SJSA1 (cell line): ENCODE measurements around the gene EMX2. TPM values are rescaled to one million over a fixed set of nuclear protein-coding genes. Genes with fewer than 3 reads are reported as not detected.

Experiments used
- DNase-seq, 2 experiments: peaks; one replicate each; pipeline ENCODE4 v3.0.0-alpha.2; 2015 to 2020; ENCODE audit warnings: low spot score in 2 of 2, low read depth in 1 of 2
- H3K27ac ChIP-seq: fragments of 250-450 bp; sonication (Bioruptor Pico); 2 replicates; pipeline ENCODE4 v1.5.1; 2020; ENCODE audit warnings: mild to moderate bottlenecking, moderate library complexity
- H3K27me3 ChIP-seq: fragments of 250-450 bp; sonication (Bioruptor Pico); replicated peaks from 2 replicates; pipeline ENCODE4 v1.5.1; 2020; ENCODE audit warnings: mild to moderate bottlenecking, moderate library complexity
- H3K36me3 ChIP-seq: fragments of 250-450 bp; sonication (Bioruptor Pico); 2 replicates; pipeline ENCODE4 v1.5.1; 2020; ENCODE audit warnings: mild to moderate bottlenecking
- H3K4me1 ChIP-seq: fragments of 250-450 bp; sonication (Bioruptor Pico); replicated peaks from 2 replicates; pipeline ENCODE4 v1.6.1; 2021; ENCODE audit warnings: mild to moderate bottlenecking
- H3K4me3 ChIP-seq: fragments of 250-450 bp; sonication (Bioruptor Pico); 2 replicates; pipeline ENCODE4 v1.5.1; 2020; ENCODE audit warnings: mild to moderate bottlenecking
- H3K9me3 ChIP-seq: fragments of 250-450 bp; sonication (Bioruptor Pico); replicated peaks from 2 replicates; pipeline ENCODE4 v1.5.1; 2020; ENCODE audit warnings: mild to moderate bottlenecking
- total RNA-seq: library from RNA; depleted of rRNA; stranded (reverse); fragments of >200 nt; shearing (Covaris generic); gene quantifications from 2 replicates; pipeline ENCODE4 v1.2.3, GENCODE V29; 2014

EMX2 gene
- total RNA-seq, 1 experiment from 2014 or later, result 0.21 TPM

DNA sequence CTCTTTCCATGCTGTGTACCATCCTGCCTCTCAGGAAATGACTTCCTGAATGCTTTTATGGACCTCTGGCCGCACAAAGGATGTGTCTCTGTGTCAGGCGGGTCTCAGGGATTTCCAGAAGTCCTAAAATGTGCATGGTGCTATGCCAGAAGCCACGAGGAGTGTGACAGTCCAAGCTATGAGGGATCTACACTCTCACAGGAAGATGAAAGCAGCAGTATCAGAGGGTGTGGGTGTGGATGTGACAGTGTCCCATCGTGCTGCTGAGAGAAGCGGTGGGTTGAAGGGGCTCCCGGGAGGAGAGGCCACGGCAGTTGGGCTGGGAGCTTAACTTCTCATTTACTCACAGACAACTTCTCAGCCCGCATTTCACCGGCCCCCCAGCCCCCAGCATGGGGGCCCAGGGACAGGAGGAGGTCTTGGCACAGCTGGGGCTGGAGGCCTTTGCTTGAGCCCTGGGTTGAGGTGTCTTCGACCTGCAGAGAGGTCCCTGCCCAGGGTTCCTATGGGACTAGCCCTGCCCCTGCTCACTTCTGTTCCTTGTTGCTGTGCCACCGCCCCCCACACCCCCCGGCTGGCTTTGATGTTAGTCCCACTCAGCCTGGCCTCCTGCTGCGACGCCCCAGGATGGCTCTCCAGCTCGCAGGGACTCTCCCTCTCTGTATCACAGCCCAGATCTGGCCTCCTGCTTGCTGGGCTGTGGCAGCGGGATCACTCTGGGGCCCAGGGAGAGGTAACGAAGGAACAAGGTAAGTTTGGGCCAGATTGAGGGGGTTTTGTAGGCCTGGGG, 30.8 kb upstream of the EMX2 start:
- Histone ChIP-seq H3K27me3 (peaks cover 8% of the 10 kb centered on the region; the same call in 1 of the 2 replicates), H3K27ac (no peak overlapping the region), H3K4me3 (no peak overlapping the region), H3K4me1 (no peaks in the 10 kb centered on the region), H3K36me3 (no peaks in the 10 kb centered on the region), H3K9me3 (no peaks in the 10 kb centered on the region)
- no peak for DNase-seq

- Histone ChIP-seq H3K27me3 (peaks cover 14% of the 10 kb centered on the region), H3K9me3 (no peaks in the 10 kb centered on the region), H3K4me1 (no peaks in the 10 kb centered on the region), H3K36me3 (no peaks in the 10 kb centered on the region), H3K4me3 (no peak overlapping the region), H3K27ac (no peak overlapping the region)
- no peak for DNase-seq
Measured at GRCh38 chr10:117514971-117515370, 27.6 kb upstream of the EMX2 start.

- H3K4me3 ChIP-seq, result no peak overlapping the region
- no peak for DNase-seq
- H3K9me3 ChIP-seq, result no peaks in the 10 kb centered on the region
- peaks cover 18% of the 10 kb centered on the region for H3K27me3 ChIP-seq
- H3K27ac ChIP-seq, result no peak overlapping the region
- H3K36me3 ChIP-seq, result no peaks in the 10 kb centered on the region
- no peaks in the 10 kb centered on the region for H3K4me1 ChIP-seq
Measured at GRCh38 chr10:117516681-117517080, 25.9 kb upstream of the EMX2 start.

- no peak for DNase-seq
- Histone ChIP-seq H3K4me1 (no peaks in the 10 kb centered on the region), H3K9me3 (no peaks in the 10 kb centered on the region), H3K27me3 (peaks cover 18% of the 10 kb centered on the region), H3K4me3 (no peak overlapping the region), H3K27ac (no peak overlapping the region), H3K36me3 (no peaks in the 10 kb centered on the region)
Measured at GRCh38 chr10:117518246-117518645, 24.3 kb upstream of the EMX2 start.

DNA sequence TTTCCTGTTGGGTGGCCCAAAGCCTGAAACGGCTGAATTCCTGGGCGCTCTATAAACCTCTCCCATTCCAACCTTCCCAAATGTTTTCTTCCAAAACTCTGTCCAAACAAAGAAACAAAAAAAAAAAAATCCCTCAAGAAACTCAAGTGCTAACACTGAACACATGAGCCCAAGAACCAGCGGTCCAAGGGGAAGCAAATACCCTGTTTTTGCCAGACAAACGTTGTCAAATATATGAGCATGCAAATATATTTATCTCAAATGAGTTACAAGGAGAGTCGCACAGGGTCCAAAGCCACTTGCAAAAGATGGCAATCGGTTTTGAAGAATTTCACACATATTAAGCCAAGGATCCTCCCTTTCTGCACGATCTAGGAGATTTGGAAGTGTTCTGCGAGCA, 23.3 kb upstream of the EMX2 start:
- DNase-seq, result no peak
- Histone ChIP-seq H3K4me3 (no peak overlapping the region), H3K27ac (no peak overlapping the region), H3K36me3 (no peaks in the 10 kb centered on the region), H3K27me3 (peaks cover 18% of the 10 kb centered on the region), H3K9me3 (no peaks in the 10 kb centered on the region), H3K4me1 (no peaks in the 10 kb centered on the region)

DNA sequence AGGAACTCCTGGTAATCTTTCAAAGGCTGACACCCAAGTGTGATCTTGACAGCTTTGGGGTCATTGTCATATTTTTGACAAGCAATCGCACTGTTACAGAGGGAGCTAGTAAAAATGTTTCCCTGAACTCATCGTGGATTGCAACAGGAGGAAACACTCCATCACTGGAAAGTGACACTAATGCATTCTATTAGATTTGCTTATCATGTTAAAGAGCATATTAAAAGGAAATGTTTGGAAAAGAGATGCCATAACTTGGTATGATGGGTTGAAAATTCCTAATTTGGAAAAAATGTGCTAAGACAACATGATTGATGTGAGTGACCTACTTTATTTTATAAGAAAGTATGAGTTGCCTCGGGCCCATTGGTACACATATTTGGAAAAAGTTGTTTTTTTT, 22.7 kb upstream of the EMX2 start:
- H3K27me3 ChIP-seq, result peaks cover 16% of the 10 kb centered on the region
- H3K9me3 ChIP-seq, result no peaks in the 10 kb centered on the region
- H3K4me3 ChIP-seq, result no peak overlapping the region
- no peak for DNase-seq
- no peaks in the 10 kb centered on the region for H3K36me3 ChIP-seq
- no peaks in the 10 kb centered on the region for H3K4me1 ChIP-seq
- no peak overlapping the region for H3K27ac ChIP-seq

DNA sequence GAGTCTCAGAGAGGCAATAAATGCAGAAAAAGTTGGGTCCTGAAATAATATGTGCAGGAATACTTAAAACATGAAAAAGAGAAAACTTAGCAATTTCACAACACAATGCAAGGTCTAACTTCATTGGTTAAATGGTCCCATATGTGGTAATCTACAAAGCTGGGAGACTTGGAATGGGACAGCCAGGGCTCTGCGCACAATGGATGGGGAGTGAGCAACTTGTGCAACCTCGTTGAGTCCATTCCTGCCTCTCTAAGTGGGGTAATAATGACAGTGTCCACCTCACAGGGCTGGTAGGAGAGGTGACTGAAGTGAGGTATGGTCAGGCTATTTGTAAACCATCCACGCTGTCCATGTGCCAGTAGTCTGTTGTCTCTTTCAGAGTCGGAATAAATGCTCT, 11.8 kb upstream of the EMX2 start:
- Histone ChIP-seq H3K36me3 (no peaks in the 10 kb centered on the region), H3K27me3 (peaks cover 42% of the 10 kb centered on the region), H3K4me1 (no peaks in the 10 kb centered on the region), H3K27ac (no peak overlapping the region), H3K9me3 (no peaks in the 10 kb centered on the region), H3K4me3 (no peak overlapping the region)
- no peak for DNase-seq

DNA sequence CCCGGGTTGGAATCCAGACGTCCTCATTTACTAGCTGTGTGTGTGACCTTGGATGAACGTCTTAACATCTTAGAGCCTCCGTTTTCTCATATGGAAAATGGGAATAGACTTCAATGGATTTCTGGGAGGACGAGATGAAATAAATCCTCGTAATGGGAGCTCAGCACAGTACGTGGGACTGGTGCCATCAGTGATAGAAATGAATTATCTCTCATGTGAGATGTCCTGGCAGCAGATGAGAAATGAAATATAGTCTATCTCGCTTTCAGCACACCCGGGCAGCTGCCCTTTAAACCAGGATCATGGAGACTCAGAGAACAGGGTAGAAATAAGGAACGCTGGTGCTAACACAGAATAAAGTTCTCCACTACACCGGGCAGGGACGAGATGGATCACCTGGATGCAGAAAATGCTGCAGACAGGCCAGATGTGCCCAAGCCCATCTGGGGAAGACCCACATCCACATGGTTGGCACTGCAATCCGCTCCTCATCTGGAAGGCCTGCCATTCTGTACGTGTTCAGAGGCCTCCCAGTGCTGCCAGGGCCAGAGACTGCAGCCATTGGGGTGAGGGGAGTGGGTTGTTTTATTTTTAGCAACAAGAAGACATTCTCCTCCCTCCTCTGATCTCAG, 11.1 kb upstream of the EMX2 start:
- H3K27me3 ChIP-seq, result peaks cover 46% of the 10 kb centered on the region

GRCh38 chr10:117532003-117532385, 10.6 kb upstream of the EMX2 start:
- Histone ChIP-seq H3K4me3 (no peak overlapping the region), H3K9me3 (no peaks in the 10 kb centered on the region), H3K27ac (no peak overlapping the region), H3K4me1 (no peaks in the 10 kb centered on the region), H3K36me3 (no peaks in the 10 kb centered on the region), H3K27me3 (peaks cover 49% of the 10 kb centered on the region)
- DNase-seq, result no peak

More for the DNA sequence above, 11.1 kb upstream of the EMX2 start:
- no peaks in the 10 kb centered on the region for H3K9me3 ChIP-seq
- H3K36me3 ChIP-seq, result no peaks in the 10 kb centered on the region
- no peak overlapping the region for H3K4me3 ChIP-seq
- H3K4me1 ChIP-seq, result no peaks in the 10 kb centered on the region
- no peak for DNase-seq
- no peak overlapping the region for H3K27ac ChIP-seq

DNA sequence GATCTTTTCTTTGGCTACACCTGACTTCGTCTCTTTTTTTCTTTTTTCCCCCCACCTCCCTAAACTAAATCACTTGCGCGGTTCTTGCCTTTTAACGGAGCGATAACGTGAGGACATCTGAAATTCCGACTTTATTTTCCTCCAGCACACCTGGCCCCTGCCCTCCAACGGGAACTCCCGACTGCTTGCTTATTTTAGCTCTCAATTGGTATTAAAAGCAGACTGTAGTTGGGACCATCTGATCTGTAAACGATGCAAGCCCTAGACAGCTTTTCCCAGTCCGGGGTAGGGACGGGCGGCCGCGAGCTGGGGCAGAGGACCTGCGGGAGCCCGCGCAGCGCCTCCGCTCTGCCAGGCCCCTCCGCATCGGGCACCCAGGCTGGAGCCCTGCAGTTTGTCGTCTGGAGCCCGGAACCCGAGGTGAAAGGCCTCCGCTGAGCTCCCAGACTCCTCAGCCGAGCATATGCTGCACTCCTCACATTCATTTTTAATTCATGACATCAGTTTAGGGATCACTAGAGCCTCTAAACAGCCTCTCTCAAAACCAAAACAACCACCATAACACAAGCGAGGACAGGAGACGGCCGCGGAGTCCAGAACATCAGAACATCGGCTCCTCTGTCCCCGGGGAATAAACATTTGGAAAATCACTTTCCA, 10.0 kb upstream of the EMX2 start:
- DNase-seq, result no peak
- H3K27me3 ChIP-seq, result peaks cover 53% of the 10 kb centered on the region

DNA sequence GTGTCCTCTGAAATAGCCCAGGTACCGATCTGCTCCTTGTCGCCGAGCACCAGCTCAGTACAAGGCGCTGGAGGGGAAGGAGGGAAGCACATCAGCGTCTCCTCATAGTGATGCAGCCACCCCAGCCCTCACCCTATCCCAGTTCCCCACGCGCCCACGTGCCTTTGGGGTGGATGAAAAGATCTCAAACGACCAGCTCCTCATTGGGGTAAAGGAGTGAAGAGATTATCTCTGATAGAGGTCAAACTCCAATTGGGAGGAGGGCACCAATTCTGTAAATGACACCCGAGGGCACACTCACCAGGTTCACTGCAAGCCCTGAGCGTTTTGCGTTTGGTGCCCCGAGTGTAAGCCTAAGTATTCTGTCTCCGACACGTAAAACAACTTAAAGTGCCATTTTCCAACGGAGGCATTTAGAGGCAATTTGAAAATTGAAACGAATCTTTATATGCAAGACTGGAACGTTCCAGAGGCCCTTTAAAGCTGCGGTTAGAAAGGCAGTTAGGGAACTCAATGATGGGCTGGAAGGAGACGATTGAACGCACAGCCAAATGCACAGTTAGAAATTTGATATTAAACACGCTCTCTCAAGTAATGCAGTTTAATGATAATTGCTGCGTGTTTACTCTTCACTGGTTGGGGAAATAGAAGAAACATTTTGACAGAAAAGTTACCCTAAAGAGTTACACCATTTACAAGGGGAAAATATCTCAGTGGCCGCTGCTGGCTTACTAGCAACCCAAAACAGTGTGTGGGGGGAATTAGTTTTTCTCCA, 8.9 kb upstream of the EMX2 start:
- Histone ChIP-seq H3K27ac (no peak overlapping the region), H3K4me3 (no peak overlapping the region)

More for the DNA sequence above, 10.0 kb upstream of the EMX2 start:
- no peaks in the 10 kb centered on the region for H3K4me1 ChIP-seq
- H3K36me3 ChIP-seq, result no peaks in the 10 kb centered on the region
- no peak overlapping the region for H3K27ac ChIP-seq
- no peak overlapping the region for H3K4me3 ChIP-seq
- H3K9me3 ChIP-seq, result no peaks in the 10 kb centered on the region

DNA sequence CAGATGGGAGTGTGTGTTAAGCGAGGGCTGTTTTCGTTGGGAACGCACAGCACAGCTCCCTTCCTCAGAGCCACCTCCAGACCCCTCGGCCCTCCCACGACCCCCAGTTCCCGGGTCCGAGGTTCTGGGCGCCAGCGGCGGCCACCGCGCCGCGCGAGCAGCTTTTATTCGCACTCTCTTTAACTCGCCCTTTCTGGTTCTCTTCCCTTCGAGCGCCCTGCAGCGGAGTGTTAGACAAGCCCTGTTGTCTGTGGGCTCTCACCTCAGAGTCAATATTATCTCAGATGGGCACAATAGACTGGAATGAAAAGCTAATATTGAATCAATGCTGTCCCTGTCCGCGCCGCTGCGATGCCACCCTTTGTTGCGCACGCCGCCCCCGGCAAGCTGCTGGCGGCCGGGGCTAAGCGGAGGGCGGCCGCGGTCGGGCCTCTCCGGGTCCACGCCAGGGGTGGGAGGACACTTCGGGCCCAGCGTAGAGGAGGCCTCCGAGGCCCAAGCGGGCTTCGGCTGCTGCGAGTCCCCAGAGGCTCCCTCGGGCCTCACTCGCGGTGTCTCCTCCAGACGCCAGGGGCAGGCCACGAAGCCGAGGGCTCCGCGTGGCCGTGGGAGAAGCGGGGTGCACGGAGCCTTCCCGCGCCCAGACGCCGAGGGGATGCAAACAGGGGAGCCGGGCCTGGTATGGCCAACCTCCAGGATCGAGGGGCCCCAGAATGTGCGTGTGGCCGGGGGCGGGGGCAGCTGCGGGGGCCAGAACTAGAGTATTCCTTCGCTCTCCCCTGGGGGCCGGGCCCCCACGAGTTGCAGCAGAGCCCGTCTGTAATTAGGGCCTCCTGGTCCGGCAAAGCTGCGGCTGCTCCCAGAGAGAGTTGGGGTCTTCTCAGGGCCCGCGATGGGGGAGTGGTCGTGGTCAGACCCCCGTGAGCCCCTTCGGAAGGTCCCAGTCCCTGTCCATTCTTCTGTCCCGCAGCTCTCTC, 7.9 kb upstream of the EMX2 start:
- Histone ChIP-seq H3K36me3 (no peaks in the 10 kb centered on the region), H3K27ac (no peak overlapping the region), H3K4me1 (no peaks in the 10 kb centered on the region), H3K27me3 (peaks cover 64% of the 10 kb centered on the region), H3K9me3 (no peaks in the 10 kb centered on the region), H3K4me3 (no peak overlapping the region)
- DNase-seq, result no peak

More for the DNA sequence above, 8.9 kb upstream of the EMX2 start:
- no peaks in the 10 kb centered on the region for H3K36me3 ChIP-seq
- H3K27me3 ChIP-seq, result peaks cover 57% of the 10 kb centered on the region
- DNase-seq, result no peak
- H3K9me3 ChIP-seq, result no peaks in the 10 kb centered on the region
- H3K4me1 ChIP-seq, result no peaks in the 10 kb centered on the region
